Epithelial cell of umbilical artery (primary cell): ENCODE measurements around the gene PIK3R5. TPM values are rescaled to one million over a fixed set of nuclear protein-coding genes. Genes with fewer than 3 reads are reported as not detected.

Experiments used
- total RNA-seq: library from RNA; depleted of rRNA; stranded (reverse); fragments of >200 nt; gene quantifications from 2 replicates; pipeline ENCODE4 v1.2.3, GENCODE V29; 2014

Gene PIK3R5
- total RNA-seq: under 0.01 TPM in 1 of 2 replicates, not detected in the other

GRCh38 chr17:8965394-8966168 lies at the start of gene PIK3R5:
TSS of gene PIK3R5 (minus strand) at chr17:8965707. CDS start at chr17:8911494, 54,213 bp downstream.

GRCh38 chr17:8867361-8867981 lies 98.0 kb downstream of the PIK3R5 start, which contains the start of gene PIK3R6:
TSS of gene PIK3R6 (minus strand) at chr17:8867674. CDS start at chr17:8849794, 17,880 bp downstream.

Other genes starting within 250 kb of the PIK3R5 start
- not detected in 2 replicates for gene CCDC42, start 220.9 kb downstream of the PIK3R5 start, total RNA-seq
- not detected in 2 replicates for gene SPDYE4, start 207.2 kb downstream of the PIK3R5 start, total RNA-seq
- not detected in 2 replicates for gene MFSD6L, start 166.3 kb downstream of the PIK3R5 start, total RNA-seq
- gene PIK3R6, start 98.0 kb downstream of the PIK3R5 start, total RNA-seq: not detected in 2 replicates
- 0.32 TPM in 1 of 2 replicates, not detected in the other for gene NTN1, start 55.8 kb upstream of the PIK3R5 start, total RNA-seq